ENCODE data around the gene PCDHGA1. TPM values are rescaled to one million over a fixed set of nuclear protein-coding genes. Genes with fewer than 3 reads are reported as not detected.

Gene PCDHGA1
- total RNA-seq, 1 experiment from 2014 or later, result not detected

DNA sequence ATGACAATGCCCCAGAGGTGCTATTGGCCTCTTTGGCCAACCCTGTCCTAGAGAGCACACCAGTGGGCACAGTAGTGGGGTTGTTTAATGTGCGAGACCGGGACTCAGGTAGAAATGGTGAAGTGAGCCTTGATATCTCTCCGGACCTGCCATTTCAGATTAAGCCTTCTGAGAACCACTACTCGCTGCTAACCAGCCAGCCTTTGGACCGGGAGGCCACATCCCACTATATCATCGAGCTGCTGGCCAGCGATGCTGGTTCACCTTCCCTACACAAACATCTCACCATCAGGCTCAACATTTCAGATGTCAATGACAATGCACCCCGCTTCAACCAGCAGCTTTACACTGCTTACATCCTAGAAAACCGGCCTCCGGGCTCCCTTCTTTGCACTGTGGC lies 160.0 kb downstream of the PCDHGA1 start:
- Histone ChIP-seq H3K36me3 (replicated peaks; ENCODE audit: control insufficient read depth, insufficient read depth, low read length) (no peaks in the 10 kb centered on the region), H3K27me3 (ENCODE audit: control insufficient read depth, insufficient read depth, low read length) (peaks cover 61% of the 10 kb centered on the region), H3K4me3 (ENCODE audit: insufficient read depth, low read depth, low read length) (no peak overlapping the region)
- no peak for DNase-seq

DNA sequence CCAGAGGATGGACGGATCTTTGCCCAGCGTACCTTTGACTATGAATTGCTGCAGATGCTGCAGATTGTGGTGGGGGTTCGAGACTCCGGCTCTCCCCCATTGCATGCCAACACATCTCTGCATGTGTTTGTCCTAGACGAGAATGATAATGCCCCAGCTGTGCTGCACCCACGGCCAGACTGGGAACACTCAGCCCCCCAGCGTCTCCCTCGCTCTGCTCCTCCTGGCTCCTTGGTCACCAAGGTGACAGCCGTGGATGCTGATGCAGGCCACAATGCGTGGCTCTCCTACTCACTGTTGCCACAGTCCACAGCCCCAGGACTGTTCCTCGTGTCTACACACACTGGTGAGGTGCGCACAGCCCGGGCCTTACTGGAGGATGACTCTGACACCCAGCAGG lies 160.5 kb downstream of the PCDHGA1 start:
- Histone ChIP-seq H3K27me3 (ENCODE audit: control insufficient read depth, insufficient read depth, low read length) (peaks cover 56% of the 10 kb centered on the region), H3K4me3 (ENCODE audit: insufficient read depth, low read depth, low read length) (no peak overlapping the region), H3K36me3 (replicated peaks; ENCODE audit: control insufficient read depth, insufficient read depth, low read length) (no peaks in the 10 kb centered on the region)
- no peak for DNase-seq

DNA sequence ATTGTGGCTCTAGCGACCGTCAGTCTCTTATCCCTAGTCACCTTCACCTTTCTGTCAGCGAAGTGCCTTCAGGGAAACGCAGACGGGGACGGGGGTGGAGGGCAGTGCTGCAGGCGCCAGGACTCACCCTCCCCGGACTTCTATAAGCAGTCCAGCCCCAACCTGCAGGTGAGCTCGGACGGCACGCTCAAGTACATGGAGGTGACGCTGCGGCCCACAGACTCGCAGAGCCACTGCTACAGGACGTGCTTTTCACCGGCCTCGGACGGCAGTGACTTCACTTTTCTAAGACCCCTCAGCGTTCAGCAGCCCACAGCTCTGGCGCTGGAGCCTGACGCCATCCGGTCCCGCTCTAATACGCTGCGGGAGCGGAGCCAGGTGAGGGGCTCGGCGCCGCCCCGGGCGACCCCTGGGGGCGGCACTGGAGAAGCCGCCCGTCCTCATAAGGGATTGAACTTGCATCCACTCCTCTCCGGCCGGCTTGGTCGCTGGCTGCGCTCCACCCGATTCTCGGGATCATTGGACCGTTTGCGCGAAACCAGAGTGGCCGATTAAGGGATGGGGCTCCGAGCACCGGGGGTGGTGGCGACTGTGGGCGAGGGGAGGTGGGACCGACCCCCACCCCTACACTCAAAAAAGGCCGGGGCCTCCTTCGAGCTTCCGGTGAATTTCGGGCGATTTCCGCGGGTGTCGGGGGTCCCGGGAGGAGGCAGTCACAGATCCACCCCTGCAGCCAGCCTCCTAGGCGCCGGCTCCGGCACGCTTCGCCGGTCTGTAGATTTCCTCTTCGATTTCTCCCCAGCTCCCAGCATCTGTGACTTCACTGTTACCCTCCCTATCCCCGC lies 161.2 kb downstream of the PCDHGA1 start:
- peak overlapping the region; percentile 33; the same call in 1 of the 2 replicates for H3K4me3 ChIP-seq (ENCODE audit: insufficient read depth, low read depth, low read length)
- DNase-seq, result peak; percentile 86
- peaks cover 48% of the 10 kb centered on the region; the same call in 1 of the 2 replicates for H3K27me3 ChIP-seq (ENCODE audit: control insufficient read depth, insufficient read depth, low read length)
- H3K36me3 ChIP-seq (replicated peaks; ENCODE audit: control insufficient read depth, insufficient read depth, low read length), result no peaks in the 10 kb centered on the region

DNA sequence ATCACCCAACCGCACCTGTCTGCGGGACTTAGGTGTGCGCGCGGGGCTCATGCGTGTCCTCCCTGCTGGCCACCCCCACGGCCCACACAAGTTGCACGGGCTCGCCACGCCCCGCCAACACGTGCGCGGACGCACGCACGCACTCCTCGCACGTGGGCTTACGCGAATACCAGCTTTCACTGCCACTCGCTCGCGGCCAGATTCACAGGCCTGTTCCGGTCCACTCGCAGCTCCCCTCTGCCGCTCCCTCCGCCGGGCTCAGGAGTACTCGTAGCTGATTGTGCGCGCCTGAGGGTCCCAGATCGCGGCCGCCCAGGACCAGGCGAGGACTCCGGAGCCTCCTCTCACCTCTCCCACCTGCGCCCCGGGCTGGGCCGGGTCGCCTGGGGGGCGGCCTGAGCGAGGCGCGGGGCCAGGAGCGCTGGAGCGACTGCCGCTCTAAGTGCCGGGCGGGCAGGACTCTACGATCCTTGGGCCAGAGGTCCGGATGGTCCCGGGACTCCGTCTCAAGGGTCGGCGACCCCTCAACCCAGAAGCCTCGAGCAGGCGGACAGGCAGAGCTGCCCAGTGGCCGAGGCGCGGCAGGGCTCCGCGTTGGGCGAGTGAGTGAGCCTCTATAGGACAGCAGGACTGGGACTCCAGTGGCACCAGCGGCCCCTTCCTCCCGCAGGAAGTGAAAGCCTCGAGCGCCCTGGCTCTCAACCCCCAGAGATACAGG lies 162.0 kb downstream of the PCDHGA1 start:
- no peaks in the 10 kb centered on the region for H3K36me3 ChIP-seq (replicated peaks; ENCODE audit: control insufficient read depth, insufficient read depth, low read length)
- DNase-seq, result peak; percentile 82
- peak overlapping the region; percentile 33; the same call in 1 of the 2 replicates for H3K4me3 ChIP-seq (ENCODE audit: insufficient read depth, low read depth, low read length)

DNA sequence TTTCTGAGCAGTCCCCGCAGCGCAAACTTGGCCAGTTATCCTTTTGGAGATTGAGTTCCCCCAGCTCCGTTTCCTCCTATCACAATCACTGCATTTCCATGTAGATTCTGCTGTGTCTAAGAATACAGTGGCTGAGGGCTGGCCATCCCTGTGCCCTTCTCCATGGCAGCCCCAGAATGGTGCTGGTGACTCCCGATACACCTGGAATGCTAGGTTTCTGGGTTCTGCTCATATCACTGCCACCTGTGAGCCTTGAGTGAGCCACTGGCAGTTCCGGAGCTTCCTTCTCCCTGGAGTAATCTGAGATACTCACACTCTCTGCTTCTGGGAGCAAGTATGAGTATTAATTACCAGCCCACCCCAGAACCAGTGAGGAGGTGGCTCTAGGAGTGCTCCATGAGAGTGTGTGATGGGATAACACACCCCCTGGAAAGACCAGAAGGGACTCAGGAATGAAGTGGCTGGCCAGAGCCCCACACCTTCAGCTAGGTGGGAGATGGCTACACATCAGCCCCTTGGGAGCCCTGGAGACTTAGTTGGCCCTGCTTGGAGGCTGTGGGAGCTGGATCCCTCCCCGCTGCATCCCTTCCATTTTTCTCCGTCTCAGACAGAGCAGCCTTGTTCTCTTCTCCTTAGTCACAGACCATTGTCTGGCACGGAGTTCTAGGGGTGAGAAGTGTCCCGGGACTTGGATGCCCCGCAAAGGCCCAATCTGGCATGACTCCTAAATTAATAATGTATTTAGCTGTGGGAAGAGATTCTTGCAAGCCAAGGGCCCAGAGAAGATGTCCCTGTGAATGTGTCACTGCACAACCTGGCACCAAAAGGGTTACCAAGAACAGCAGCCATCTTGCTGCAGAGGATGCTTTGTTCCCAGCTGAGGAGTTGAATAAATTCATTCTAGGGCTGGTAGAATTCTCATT lies 163.4 kb downstream of the PCDHGA1 start:
- H3K36me3 ChIP-seq (replicated peaks; ENCODE audit: control insufficient read depth, insufficient read depth, low read length), result no peaks in the 10 kb centered on the region
- H3K27me3 ChIP-seq (ENCODE audit: control insufficient read depth, insufficient read depth, low read length), result peaks cover 39% of the 10 kb centered on the region; the same call in 1 of the 2 replicates
- DNase-seq, result no peak
- no peak overlapping the region for H3K4me3 ChIP-seq (ENCODE audit: insufficient read depth, low read depth, low read length)

More for the DNA sequence above, 162.0 kb downstream of the PCDHGA1 start:
- H3K27me3 ChIP-seq (ENCODE audit: control insufficient read depth, insufficient read depth, low read length), result peaks cover 41% of the 10 kb centered on the region; the same call in 1 of the 2 replicates

DNA sequence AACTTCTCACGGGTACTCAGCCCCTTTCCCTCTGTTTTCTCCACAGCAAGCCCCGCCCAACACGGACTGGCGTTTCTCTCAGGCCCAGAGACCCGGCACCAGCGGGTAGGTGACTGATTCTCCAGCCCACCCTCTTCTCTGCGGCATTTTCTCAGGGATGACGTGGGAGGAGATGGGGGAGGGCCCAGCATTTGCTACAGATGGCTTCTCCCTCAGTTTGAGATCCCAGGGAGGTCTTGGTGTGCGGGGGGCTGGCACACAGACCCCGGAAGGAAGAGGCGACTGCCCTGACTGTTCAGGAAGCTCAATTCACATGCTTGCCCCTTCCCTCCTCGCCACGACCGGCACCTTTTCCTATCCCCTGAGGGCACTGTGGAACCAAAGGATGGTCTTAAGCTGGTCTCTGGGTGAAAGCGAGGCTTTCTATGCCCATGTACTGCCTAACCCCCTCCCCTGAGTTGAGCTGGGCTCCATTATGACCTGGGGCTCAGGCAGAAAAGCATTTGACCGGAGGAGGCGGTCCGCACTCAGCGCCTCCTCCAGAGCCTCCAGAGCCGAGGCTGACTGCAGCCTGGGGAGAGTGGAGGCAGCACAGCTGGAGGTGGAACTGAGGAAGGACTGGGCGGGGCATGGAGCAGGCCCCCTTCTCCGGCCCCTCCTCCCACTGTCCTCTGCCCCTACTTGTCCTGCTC lies 164.6 kb downstream of the PCDHGA1 start:
- Histone ChIP-seq H3K36me3 (replicated peaks; ENCODE audit: control insufficient read depth, insufficient read depth, low read length) (no peaks in the 10 kb centered on the region), H3K4me3 (ENCODE audit: insufficient read depth, low read depth, low read length) (peak overlapping the region; percentile 33), H3K27me3 (ENCODE audit: control insufficient read depth, insufficient read depth, low read length) (peaks cover 39% of the 10 kb centered on the region; the same call in 1 of the 2 replicates)
- peak; percentile 68 for DNase-seq

DNA sequence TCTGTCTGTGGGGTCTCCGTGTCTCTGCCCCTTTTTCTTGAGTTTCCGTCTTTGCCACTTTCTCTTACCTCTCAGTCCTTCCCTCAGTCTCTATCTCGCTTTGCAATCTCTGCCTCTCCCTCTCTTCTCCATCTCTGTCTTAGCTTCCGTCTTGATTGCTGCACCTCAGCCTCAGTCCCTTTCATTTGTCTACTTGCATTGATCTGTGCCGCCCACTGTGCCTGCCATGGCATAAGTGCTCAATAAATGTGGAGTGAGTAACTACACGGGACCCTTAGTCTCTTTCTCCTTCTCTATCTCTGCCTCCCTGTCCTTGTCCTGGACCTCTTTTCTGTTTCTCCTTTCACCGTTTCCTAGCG lies 165.1 kb downstream of the PCDHGA1 start:
- DNase-seq, result no peak
- Histone ChIP-seq H3K27me3 (ENCODE audit: control insufficient read depth, insufficient read depth, low read length) (peaks cover 34% of the 10 kb centered on the region; the same call in 1 of the 2 replicates), H3K4me3 (ENCODE audit: insufficient read depth, low read depth, low read length) (peak overlapping the region; percentile 33), H3K36me3 (replicated peaks; ENCODE audit: control insufficient read depth, insufficient read depth, low read length) (no peaks in the 10 kb centered on the region)

DNA sequence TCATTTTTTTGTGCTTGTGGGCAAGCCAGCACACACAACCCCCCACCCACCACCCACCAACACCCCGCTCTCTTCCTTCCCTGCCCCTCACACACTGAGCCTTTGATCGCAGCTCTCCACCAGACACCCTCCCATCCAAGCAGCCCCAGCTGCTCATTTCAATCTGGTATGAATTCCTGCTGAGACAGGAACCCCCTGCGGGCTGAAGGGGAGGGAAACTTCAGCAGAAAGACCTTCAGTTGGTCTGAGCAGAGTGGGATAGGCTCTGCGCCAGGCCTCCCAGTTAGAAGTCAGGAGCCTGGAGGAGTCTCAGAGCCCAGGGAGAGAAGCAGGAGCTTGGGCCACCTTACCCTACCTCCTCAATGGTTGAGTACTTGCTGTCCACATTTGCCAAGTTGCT lies 165.7 kb downstream of the PCDHGA1 start:
- Histone ChIP-seq H3K27me3 (ENCODE audit: control insufficient read depth, insufficient read depth, low read length) (peaks cover 31% of the 10 kb centered on the region; the same call in 1 of the 2 replicates), H3K4me3 (ENCODE audit: insufficient read depth, low read depth, low read length) (no peak overlapping the region), H3K36me3 (replicated peaks; ENCODE audit: control insufficient read depth, insufficient read depth, low read length) (no peaks in the 10 kb centered on the region)
- peak; percentile 68 for DNase-seq

DNA sequence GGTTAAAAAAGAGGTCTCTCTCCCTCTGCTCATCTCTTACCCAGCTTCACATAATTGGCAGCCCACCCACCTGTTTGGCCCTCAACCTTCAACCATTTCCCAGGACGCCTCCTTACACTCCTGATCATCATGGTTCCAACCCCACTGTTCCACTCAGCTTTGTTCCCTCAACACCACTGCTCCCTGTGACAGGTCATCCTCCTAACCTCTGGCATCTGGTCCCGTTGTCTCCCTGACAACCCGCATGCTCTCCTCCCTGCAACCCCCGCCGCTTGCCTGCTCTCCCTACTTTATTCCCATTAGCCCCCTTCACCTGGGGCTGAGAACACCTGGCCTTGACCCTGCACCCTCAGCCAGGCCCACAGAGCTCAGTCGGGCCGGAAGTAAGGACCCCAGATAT lies 171.4 kb downstream of the PCDHGA1 start:
- Histone ChIP-seq H3K4me3 (ENCODE audit: insufficient read depth, low read depth, low read length) (no peak overlapping the region), H3K27me3 (ENCODE audit: control insufficient read depth, insufficient read depth, low read length) (no peaks in the 10 kb centered on the region), H3K36me3 (replicated peaks; ENCODE audit: control insufficient read depth, insufficient read depth, low read length) (no peaks in the 10 kb centered on the region; the same call in 1 of the 2 replicates)
- no peak for DNase-seq

DNA sequence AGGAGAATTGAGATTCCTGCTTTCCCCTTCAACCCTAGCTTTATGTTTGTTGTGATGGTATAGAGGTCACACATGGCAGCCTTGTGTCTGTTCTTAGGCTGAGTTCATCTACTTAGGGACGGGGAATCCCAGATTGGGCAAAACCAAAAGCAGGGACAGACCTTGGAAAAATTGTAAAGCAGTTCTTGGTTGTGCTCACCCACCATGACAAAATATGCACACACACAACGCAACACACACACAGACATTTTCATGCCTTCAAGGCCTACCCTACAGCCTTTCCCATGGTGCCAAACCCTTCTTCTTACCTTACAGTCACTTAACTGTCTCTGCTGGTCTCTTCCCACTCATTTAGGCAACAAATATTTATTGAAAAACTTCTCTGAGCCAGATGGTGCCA lies 173.4 kb downstream of the PCDHGA1 start:
- DNase-seq, result no peak
- Histone ChIP-seq H3K36me3 (replicated peaks; ENCODE audit: control insufficient read depth, insufficient read depth, low read length) (no peaks in the 10 kb centered on the region; the same call in 1 of the 2 replicates), H3K27me3 (ENCODE audit: control insufficient read depth, insufficient read depth, low read length) (no peaks in the 10 kb centered on the region), H3K4me3 (ENCODE audit: insufficient read depth, low read depth, low read length) (no peak overlapping the region)

DNA sequence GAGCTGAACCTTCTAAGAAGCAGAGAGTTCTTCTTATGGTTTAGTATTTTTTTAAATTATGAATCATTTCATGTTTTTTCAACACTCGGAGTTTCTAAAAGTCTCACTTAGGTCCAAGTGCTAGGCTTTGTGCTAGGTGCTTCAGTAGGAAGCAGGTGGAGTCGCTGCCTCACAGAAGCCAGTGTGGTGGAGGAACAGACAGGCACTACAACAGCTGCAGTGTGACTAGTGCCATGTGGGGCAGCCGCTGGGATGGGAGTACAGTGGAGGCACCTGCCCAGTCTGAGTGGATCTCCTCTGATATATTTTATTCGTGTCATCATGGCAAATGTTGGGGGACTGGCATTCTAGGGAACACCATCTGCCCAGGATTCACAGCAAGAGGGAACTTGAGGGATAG lies 173.9 kb downstream of the PCDHGA1 start:
- no peaks in the 10 kb centered on the region for H3K27me3 ChIP-seq (ENCODE audit: control insufficient read depth, insufficient read depth, low read length)
- no peaks in the 10 kb centered on the region; the same call in 1 of the 2 replicates for H3K36me3 ChIP-seq (replicated peaks; ENCODE audit: control insufficient read depth, insufficient read depth, low read length)
- DNase-seq, result no peak
- no peak overlapping the region for H3K4me3 ChIP-seq (ENCODE audit: insufficient read depth, low read depth, low read length)

DNA sequence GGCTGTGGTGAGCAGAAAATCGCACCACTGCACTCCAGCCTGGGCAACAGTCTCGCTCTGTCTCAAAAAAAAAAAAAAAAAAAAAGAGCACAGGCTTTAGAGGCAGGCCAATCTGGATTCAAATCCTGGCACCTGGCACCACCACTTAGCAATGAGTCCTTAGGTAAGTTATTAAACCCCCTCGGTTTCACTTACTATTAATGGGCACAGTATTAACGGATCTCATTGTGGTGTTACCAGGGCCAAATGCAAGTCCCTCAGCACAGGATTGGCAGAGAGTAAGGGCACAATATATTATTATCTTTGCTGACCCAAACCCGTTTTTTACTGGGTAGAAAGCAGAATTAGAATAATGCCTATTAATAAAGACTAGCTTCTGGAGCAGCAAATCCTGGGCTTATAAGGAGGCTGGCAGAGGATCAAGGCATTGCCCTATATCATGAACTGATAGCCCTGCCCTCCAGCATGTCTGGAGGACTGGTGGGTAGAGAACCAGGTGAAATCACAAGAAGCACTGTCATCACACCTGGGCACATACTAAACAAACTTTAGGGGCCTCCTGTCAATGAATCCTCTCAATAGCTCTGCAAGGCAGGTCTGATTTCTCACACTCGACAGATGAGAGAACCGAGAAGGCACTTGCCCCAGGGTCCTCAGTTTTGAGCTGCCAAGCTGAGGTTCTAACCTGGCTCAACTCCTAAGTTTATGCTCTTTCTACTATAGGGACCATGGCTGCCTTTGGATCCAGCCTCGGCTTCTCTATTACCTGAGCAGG lies 176.3 kb downstream of the PCDHGA1 start:
- Histone ChIP-seq H3K27me3 (ENCODE audit: control insufficient read depth, insufficient read depth, low read length) (no peaks in the 10 kb centered on the region), H3K36me3 (replicated peaks; ENCODE audit: control insufficient read depth, insufficient read depth, low read length) (no peaks in the 10 kb centered on the region; the same call in none of the 2 replicates), H3K4me3 (ENCODE audit: insufficient read depth, low read depth, low read length) (no peak overlapping the region)
- no peak for DNase-seq

All from H7 (cell line).